Hematopoietic multipotent progenitor cell treated with erythropoietin and hydrocortisone succinate and interleukin-3 and kit ligand, for 4 days (in vitro differentiated cells): ENCODE results near the gene STRN4.
A peak's percentile ranks its signal among the peaks of the same experiment; 100 is the strongest.

Experiments
- DNase-seq: peaks from one replicate; pipeline ENCODE4 v3.0.0-alpha.2; 2015

The STRN4 gene

GRCh38 chr19:46742926-46743480 is 3.2 kb downstream of the STRN4 start:
- no peak for DNase-seq

DNA sequence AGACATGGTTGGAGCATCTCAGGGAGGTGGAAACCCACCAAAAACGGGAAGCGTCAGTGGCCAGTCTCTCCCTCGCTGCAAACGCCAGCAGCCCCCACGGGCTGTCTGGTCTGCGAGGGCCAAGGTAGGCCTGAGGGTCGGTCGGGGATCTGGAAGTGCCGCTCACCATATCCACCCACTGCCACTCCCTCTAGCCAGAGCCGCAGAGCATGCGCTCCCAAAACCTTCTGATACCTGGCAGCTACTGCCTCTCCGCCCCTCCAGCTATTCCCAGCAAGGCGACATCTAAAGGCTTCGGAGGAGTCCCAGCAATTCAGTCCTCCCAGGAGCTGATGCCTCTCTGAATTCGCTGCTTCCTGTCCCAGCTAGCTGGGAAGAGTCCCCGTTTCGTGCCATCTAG is 4.8 kb downstream of the STRN4 start:
- DNase-seq = no peak

- no peak for DNase-seq
Measured at GRCh38 chr19:46739290-46739771, 6.9 kb downstream of the STRN4 start.

GRCh38 chr19:46737761-46738171 is 8.5 kb downstream of the STRN4 start:
- no peak for DNase-seq

- DNase-seq = no peak
Measured at GRCh38 chr19:46737298-46737654, 9.0 kb downstream of the STRN4 start.

DNA sequence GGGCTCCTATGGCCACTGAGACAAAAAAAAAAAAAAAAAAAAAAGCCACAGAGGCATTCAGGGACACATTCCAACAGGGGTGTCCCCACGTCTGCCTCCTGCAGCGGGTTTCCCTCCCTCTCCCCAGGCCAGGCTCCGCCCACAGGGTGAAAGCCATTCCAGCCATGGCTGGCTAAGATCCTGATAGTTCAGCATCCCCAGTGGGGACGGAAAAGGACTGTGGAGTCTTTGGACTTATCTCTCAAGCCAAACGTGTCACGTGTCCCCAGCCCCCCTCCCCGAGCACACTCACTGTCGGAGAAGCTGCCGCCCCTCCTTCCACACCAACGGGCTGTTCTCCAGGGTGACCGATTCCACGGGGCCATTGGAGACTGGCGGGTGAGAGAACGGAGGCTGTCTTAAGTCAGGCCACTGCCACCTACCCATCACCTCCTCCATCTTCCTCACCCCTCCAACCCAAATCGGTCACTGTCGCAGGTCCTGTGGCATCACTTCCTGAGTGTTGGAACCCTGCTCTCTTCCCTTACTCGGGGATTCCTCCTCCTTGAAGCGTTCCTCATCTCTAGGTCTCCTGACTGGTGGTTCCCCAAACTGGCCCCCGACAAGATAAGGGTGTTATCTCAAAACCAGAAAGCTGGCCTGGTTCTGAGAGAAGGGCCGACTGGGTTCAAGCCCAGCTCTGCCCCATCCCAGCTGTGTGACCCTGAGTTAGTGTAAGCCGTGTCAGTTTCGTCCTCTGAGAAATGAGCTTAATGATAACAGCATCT is 9.5 kb downstream of the STRN4 start:
- DNase-seq = peak; percentile 84

GRCh38 chr19:46733690-46734292 is 12.5 kb downstream of the STRN4 start:
- no peak for DNase-seq

GRCh38 chr19:46732966-46733689 is 13.1 kb downstream of the STRN4 start:
- DNase-seq = no peak

DNA sequence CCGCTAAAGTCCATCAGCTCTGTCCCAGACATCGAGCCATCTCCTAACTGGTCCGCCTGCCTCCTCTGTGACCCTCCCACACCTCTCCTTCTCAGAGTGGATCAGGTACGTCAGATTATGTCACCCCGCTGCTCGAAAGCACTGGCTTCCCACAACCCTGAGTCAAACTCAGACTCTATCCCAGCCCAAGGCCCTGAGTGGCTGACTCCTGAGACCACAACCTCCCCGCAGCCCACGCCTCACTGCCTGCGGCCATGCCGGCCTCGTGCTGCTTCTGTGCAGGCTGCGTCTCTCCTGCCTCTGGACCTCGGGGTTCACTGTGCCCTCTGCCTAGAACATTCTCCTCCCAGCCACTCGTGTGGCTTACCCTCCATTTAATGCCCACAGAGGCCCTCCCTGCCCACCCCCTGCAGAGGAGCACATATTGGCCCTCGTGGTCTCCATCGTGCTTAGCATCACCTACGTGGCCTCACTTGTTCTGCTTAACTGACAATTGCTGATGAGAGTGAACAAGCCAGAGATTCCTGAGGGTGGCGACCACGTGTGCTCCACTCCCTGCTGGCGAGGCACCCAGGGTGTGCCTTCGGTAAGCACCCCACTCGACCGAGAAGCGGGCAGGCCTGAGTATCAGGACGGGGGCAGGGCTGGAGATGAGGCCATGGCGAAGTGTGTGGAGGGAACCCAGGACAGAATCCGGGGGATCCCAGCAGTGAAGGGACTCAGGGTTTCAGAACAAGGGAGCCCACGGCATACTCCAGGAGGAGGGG is 13.9 kb downstream of the STRN4 start:
- DNase-seq = no peak

DNA sequence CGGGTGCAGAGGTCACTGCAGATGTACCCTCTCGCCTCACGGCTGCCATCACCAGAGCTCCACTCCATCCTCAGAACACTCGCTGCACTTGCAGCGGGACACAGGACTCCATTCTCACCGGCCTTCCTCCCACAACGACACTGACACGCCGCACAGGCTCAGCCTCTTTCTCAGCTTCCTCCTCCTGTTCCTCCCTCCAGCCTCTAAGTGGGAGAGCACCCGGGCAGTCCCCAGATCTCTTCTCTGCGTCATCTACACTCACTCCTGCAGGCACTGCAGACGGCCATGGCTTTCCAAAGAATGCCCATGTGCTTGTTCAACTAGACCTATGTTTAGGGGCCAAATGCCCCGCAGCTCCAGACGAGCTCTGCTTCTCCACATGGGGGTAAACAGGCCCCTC is 14.7 kb downstream of the STRN4 start:
- peak; percentile 49 for DNase-seq

DNA sequence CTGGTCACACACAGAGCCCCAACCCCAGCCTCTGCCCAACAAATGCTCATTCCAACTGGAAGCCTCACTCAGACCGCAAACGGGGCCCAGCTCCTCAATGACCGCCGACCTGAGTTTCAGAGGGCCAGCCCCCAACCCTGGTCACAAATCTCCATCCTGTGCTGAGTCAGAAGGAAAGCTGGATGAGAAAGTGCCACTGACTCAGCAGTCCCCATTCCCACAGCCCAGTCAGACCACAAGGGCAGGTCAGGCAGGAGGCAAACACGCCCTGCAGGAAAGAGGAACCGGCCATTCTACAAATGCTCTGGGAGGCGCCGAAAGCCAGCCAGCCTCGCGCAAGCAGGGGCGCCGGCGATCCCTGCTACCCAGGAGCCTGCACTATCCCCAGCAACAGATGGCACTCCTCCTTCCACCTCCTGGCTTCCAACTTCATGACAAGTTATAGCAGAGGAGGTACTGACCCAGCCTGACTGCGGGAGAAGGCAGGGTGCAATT is 15.2 kb downstream of the STRN4 start:
- peak; percentile 88 for DNase-seq

GRCh38 chr19:46730595-46730994 is 15.7 kb downstream of the STRN4 start:
- no peak for DNase-seq

DNA sequence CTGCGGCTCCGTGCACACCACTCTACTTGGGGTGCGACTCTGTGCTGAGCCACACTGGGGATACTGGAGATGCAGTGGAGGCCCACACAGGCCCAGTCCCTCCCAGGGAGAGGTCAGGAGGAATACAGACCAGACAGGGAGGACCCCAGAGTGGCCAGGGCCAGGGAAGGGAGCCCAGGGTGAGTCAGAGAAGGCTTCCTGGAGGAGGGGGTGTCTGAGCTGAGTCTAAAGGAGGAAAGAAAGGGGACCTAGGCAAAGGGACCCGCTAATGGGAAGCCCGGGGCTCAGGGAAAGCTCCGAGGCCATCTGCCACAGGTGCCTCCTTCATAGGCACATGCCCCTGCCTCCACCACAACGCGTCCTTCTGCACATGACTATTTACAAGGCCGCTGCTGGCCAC is 16.1 kb downstream of the STRN4 start:
- no peak for DNase-seq

DNA sequence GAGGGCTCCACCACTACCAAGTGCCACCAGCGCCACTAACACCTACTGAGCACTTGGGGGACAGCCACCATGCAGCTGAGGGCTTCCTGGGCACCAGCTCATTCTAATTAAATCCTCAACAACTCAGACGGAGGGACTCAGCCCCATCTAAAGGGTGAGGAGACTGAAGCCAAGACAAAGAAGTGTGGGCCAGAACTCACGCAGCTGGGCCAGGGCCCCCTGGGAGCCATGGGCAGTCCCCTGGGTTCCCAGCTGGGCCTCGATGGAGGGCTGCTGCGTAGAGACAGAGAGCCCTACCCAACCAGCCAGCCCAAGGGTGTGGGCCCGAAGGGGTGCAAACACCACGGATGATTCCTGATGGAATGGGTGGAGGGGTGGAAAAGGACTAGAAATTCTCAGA is 16.6 kb downstream of the STRN4 start:
- DNase-seq = no peak

- DNase-seq = peak; percentile 86
Measured at GRCh38 chr19:46728693-46729339, 17.4 kb downstream of the STRN4 start.

DNA sequence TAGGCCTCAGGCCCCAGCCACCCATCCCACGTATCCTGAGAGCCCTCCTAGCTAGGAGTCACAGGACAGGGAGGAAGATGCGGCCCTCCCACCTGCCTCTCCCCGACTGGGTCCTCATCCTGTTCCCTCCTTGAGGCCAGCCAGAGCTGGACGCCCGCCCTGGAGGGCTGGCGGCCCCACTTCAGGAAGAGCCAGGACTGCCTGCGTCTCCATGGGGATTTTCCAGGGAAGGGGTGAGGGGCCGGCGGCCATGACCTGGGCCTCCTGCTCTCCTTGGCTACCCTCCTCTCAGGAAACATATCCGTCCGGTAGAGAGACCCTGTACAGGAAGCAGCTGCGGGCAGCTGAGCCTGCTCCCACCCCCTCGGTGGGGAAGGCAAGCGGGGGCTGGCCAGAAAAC is 18.0 kb downstream of the STRN4 start:
- DNase-seq = no peak

DNA sequence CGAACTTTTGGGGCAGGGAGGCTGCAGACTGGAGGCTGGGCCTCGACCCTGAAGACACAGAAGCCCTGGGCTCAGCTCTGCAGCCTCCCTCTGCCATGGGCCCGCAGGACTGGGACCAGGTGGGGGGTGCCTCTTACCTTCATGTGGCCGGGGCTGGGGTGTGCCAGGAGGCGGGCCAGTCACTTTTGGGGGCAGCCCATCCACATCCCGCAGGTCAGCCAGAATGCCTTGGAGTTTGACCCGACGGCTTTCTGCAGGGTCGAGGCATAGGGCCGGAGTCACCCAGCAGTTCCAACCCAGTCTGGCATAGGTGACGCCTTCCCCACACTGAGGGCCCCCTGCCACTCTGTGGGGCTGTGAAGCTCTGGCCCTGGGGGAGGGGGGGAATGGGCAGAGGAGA is 18.5 kb downstream of the STRN4 start:
- DNase-seq = no peak

GRCh38 chr19:46726971-46727501 is 19.2 kb downstream of the STRN4 start:
- DNase-seq = no peak

DNA sequence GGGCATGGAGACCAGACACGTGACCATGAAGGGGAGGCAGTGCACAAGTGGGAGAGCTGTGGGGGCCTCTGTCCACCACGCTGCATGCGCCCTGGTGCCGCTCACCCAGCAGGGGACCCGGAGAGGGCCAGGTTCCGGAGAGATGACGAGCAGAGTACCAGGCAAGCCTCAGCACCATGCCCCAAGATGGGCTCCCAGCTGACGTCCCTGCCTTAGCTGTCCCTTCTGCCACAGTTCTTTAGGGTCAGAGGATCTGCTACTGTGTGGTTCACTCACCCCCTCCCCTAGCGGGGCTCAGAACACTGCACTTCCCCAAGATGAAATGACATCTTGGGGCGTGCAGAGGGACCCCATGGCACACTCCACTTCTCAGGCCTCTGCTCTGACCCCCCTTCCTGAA is 19.7 kb downstream of the STRN4 start:
- DNase-seq = no peak

DNA sequence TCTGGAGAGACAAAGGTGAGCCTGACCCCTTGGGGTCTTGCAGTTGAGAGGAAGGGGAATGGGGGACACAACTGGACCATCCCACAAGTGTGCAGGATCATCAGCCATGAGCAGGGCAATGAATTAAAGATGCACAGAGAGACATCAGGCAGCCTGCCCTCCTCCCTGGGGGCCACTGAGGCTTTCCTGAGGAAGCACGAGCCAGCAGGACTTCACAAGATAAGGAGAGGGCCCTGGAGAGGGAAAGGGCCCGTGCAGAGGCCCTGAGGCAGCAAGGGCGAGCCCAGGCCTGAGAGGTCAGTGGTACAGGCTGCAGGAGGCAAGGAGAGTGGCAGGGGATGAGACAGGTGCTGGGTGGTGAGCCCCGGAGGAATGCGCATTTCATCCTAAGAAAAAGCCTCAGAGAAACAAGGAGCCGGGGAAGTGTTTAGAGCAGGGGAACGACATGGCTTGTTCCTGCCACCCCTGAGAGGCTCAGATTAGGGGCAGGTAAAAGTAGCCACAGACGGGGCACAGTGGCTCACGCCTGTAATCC is 20.3 kb downstream of the STRN4 start:
- no peak for DNase-seq

DNA sequence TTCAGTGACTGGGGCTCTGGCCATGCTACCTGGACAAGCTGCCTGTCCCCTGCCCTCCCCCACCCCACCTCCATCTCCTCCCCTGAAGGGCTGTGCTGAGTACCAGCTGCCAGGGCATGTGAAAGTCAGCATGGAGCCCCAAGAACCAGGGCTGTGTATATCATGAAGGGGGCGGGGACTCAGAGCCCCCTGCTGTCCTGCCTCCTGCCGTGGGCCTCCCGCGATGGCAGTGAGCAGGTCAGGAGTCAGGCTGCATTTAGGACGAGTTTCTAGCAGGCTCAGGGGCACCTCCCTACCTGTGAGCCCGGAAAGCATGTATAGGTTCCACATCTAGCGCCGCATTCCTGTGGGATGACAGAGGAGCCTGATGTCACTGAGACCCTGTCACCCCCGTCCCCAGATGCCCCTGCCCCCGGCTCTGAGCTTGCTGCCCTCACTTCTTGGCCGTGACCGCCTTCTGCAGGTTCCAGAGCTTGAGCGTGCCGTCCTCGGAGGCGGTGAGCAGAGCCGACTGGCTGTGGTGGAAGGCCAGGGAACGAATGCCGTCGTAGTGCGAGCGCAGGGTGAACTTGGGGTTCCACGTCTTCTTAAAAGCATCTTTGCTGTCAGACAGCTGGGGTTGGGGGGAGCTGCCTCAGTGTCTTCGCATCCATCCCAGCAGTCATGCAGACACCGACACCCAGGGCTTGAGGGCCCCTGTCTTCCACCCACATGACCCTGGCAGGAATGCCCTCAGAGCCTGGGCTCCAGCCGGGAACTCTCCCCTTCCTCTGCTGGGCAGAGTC is 21.0 kb downstream of the STRN4 start:
- DNase-seq = no peak
